Parietal lobe (tissue), 1 donor: ENCODE measurements around the gene ACSS2. TPM values are rescaled to one million over a fixed set of nuclear protein-coding genes. Genes with fewer than 3 reads are reported as not detected.

ENCODE experiments used
- total RNA-seq: library from RNA; depleted of rRNA; stranded (reverse); fragments of >200 nt; gene quantifications from one replicate; pipeline ENCODE4 v1.2.3, GENCODE V29; 2014

The ACSS2 gene, protein sequence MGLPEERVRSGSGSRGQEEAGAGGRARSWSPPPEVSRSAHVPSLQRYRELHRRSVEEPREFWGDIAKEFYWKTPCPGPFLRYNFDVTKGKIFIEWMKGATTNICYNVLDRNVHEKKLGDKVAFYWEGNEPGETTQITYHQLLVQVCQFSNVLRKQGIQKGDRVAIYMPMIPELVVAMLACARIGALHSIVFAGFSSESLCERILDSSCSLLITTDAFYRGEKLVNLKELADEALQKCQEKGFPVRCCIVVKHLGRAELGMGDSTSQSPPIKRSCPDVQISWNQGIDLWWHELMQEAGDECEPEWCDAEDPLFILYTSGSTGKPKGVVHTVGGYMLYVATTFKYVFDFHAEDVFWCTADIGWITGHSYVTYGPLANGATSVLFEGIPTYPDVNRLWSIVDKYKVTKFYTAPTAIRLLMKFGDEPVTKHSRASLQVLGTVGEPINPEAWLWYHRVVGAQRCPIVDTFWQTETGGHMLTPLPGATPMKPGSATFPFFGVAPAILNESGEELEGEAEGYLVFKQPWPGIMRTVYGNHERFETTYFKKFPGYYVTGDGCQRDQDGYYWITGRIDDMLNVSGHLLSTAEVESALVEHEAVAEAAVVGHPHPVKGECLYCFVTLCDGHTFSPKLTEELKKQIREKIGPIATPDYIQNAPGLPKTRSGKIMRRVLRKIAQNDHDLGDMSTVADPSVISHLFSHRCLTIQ
- 37.9 TPM for total RNA-seq

DNA sequence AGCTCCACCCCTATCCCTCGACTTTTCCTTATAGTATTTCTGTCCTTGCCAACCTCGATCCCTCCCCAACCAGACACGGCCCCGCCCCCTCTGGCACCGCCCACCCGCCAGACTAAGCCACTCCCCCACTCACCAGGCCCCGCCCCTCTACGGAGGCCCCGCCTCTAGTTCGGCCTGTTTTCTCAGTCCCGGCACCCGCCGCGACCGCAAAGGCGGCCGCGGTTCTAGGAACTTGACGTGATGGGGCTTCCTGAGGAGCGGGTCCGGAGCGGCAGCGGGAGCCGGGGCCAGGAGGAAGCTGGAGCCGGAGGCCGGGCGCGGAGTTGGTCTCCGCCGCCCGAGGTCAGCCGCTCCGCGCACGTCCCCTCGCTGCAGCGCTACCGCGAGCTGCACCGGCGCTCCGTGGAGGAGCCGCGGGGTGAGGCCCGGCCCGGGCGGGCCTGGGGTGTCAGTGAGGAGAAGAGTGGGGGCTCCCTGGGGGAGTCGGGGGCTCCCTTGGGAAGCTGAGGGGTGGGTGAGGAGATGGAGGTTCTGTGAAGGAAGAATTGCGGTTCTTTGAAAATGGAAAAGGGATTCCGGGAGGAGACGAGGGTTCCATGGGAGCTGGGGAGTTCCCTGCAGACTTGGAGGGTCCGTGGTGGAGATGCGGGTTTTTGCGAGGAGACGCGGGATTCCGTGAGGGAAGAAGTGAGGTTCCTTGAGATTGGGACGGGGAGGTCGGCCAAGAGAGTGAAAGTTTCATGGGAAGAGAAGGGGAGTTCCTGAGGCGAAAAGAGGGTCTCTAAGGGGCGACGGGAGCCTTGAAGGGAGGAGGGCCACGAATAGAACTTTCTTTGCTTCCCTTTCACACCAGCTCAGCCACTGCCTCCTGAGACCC is at the start of gene ACSS2:
ACSS2 (plus strand) TSS at position 207 of the 877 bp plus-strand sequence; CDS start at position 241, 34 bp downstream.

DNA sequence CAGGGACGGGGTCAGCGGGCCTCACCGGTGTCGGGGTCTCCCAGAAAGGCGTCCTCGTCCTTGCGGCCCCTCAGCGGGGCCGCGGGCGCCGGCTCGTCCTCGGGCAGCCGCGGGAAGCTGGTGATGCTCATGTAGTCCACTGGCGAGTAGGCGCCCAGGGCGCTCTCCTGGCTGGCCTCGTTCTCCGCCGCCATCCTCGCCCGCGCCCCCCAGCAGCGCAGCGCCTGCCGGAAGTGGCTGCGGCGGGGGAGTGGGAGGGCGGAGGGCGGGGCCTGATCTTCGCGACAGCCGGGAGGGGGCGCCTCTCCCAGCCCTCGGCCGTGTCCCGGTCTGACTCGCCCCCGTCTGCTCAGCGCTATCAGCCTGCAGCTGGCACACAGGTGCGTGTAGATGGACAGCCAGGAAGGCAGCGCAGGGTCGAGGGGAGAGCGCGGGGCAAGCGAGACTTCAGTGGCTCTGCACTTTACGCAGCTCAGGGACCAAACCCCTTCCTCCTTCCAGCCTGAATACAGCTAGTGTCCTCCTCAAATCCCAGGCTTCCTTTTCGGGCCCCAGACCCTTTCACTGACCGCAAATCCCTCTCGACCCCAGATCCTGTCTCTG is 3.7 kb upstream of the ACSS2 start, which contains the start of gene GGT7:
GGT7 (minus strand) TSS at position 235 of the 603 bp plus-strand sequence; CDS start at position 194, 41 bp downstream.

DNA sequence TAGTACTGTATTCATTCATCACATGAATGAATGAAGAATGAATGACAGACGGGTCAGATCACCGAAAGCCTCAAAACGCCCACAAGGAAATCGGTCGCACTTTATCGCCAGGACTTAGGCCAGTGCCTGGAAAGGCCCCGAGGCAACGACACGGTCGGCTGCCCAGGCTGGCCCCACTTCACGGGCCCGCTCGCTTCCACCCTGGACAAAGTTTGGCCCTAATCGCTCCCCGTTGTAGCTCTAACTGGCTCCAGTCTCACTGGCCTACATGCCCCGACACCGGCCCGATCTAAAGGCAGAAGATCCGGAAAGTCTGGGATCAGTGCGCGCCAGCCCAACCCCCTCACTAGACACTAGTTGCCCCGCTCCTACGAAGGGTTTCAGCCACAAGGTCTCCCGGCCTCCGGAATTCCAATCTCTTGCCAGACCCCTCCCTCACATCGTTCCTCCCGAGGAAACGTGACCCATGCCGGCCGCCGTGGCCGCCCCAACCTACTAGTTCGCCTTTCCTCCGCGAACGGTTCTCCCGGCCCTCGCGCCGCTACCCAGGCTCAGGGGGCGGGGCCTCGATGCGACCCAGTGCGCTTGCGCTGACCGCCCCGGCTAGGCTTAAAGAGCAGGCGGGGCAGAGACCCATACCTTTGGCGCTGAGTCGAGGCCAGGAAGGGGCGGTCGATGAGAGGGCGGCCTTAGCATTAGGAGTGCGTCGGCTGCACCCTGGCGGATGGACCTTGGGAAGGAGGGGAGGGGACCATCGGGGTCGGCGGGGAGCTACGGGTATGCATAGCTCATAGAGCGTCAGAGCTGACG is 79.0 kb downstream of the ACSS2 start, which contains the start of the genes GSS and MYH7B:
GSS (minus strand) TSS at position 576 of the 810 bp plus-strand sequence. CDS start 3,954 bp downstream, outside the sequence.
MYH7B (plus strand) TSS at position 638 of the 810 bp plus-strand sequence. CDS start 22,138 bp downstream, outside the sequence.

Other genes starting within 250 kb of the ACSS2 start
- 30.0 TPM for gene PIGU, start 199.5 kb upstream of the ACSS2 start, total RNA-seq
- 9.1 TPM for gene TP53INP2, start 172.3 kb upstream of the ACSS2 start, total RNA-seq
- 51.6 TPM for gene NCOA6, start 51.0 kb upstream of the ACSS2 start, total RNA-seq
- 26.9 TPM for gene GGT7, start 3.8 kb upstream of the ACSS2 start, total RNA-seq
- gene GSS, start 79.2 kb downstream of the ACSS2 start, total RNA-seq: 41.9 TPM
- gene MYH7B, start 79.3 kb downstream of the ACSS2 start, total RNA-seq: 0.31 TPM
- 70.1 TPM for gene TRPC4AP, start 216.2 kb downstream of the ACSS2 start, total RNA-seq